DOHH2 (cell line): ENCODE results near the gene CDCP1.

ENCODE experiments used
- CTCF ChIP-seq: fragments of 200-600 bp; sonication (generic); IDR thresholded peaks from one replicate; pipeline ENCODE4 v1.5.1; 2014; ENCODE audit warnings: antibody characterized with exemption, mild to moderate bottlenecking, low read depth, low read length; ENCODE audit not compliant: poor library complexity, severe bottlenecking
- EZH2phosphoT487 ChIP-seq: fragments of 200-600 bp; sonication (generic); IDR thresholded peaks from 2 replicates; pipeline ENCODE4 v1.6.1; 2017; ENCODE audit warnings: borderline replicate concordance, mild to moderate bottlenecking, antibody characterized with exemption, low read length, moderate library complexity, mixed read lengths

- TF ChIP-seq CTCF (no peak), EZH2phosphoT487 (no peak)
Measured at GRCh38 chr3:45151100-45151499, 4.9 kb upstream of the CDCP1 start.
